Colonic mucosa (tissue), 4 donors: Measurements from ENCODE around the gene UGGT1. TPM values are rescaled to one million over a fixed set of nuclear protein-coding genes. Genes with fewer than 3 reads are reported as not detected.

Source experiments
- DNase-seq: peaks from one replicate; pipeline ENCODE4 v3.0.0-alpha.2; 2020
- H3K27ac ChIP-seq: fragments of 200-600 bp; one replicate; pipeline ENCODE4 v1.8.0; 2021
- H3K27me3 ChIP-seq: fragments of 200-600 bp; one replicate; pipeline ENCODE4 v1.8.0; 2021
- H3K36me3 ChIP-seq: fragments of 200-600 bp; one replicate; pipeline ENCODE4 v1.8.0; 2021
- H3K4me1 ChIP-seq: fragments of 200-600 bp; one replicate; pipeline ENCODE4 v1.8.0; 2021; ENCODE audit warnings: mild to moderate bottlenecking
- H3K4me3 ChIP-seq: fragments of 200-600 bp; one replicate; pipeline ENCODE4 v1.8.0; 2021
- H3K9ac ChIP-seq, 2 donors: one replicate each; pipeline ENCODE4 v1.7.0; 2013; ENCODE audit warnings: control low read depth in 2 of 2, low read depth in 2 of 2, low read length in 2 of 2
- H3K9me3 ChIP-seq: fragments of 200-600 bp; one replicate; pipeline ENCODE4 v1.8.0; 2021
- CTCF ChIP-seq: fragments of 200-600 bp; IDR thresholded peaks from one replicate; pipeline ENCODE4 v1.8.0; 2022; ENCODE audit warnings: antibody characterized with exemption, mild to moderate bottlenecking
- intact Hi-C: fragments of 100-400 bp; cut with DNase I; formaldehyde crosslinking; loops from one replicate; pipeline ENCODE4 v1.14.1; 2022
- total RNA-seq, 2 donors: library from RNA; stranded (reverse); fragmentation: NEBNext Ultra II Directional in 1 of 2; extraction: Animal tissue kit (Norgen Biotek cat#: 25700) in 1 of 2; gene quantifications; one replicate each; pipeline ENCODE4 v1.2.1, GENCODE V29; 2021
- donor health status: healthy.
- donor health status: DM: no; HTN: no; CAD: no.
- donor health status: DM: no; HTN: no; CAD: no.

Gene UGGT1
- total RNA-seq, 2 donors from 2014 or later, result 41.7 to 56.0 TPM

- no peaks in the 10 kb centered on the region for H3K4me1 ChIP-seq
- no peaks in the 10 kb centered on the region for H3K9me3 ChIP-seq
- DNase-seq, result no peak
- no peak overlapping the region for H3K4me3 ChIP-seq
- H3K27ac ChIP-seq, result no peak overlapping the region
- H3K36me3 ChIP-seq, result peaks cover 12% of the 10 kb centered on the region
- H3K27me3 ChIP-seq, result no peaks in the 10 kb centered on the region
- intact Hi-C loops, result no loop called here
- TF ChIP-seq CTCF, result no peak
- H3K9ac ChIP-seq, result no peak overlapping the region
These were observed 63.2 kb downstream of the UGGT1 start for GRCh38 chr2:128154225-128154624.

- H3K4me3 ChIP-seq, result no peak overlapping the region
- DNase-seq, result no peak
- no peak for TF ChIP-seq CTCF
- no peak overlapping the region for H3K9ac ChIP-seq
- peaks cover 12% of the 10 kb centered on the region for H3K36me3 ChIP-seq
- H3K4me1 ChIP-seq, result no peaks in the 10 kb centered on the region
- no peaks in the 10 kb centered on the region for H3K9me3 ChIP-seq
- intact Hi-C loops, result no loop called here
- no peak overlapping the region for H3K27ac ChIP-seq
- no peaks in the 10 kb centered on the region for H3K27me3 ChIP-seq
These were observed 65.0 kb downstream of the UGGT1 start for GRCh38 chr2:128155970-128156369.

- Histone ChIP-seq H3K4me3 (no peak overlapping the region), H3K36me3 (peaks cover 8% of the 10 kb centered on the region), H3K27me3 (no peaks in the 10 kb centered on the region), H3K9me3 (no peaks in the 10 kb centered on the region), H3K27ac (no peak overlapping the region), H3K9ac (no peak overlapping the region), H3K4me1 (no peaks in the 10 kb centered on the region)
- TF ChIP-seq CTCF, result no peak
- intact Hi-C loops, result no loop called here
- DNase-seq, result no peak
These were observed 65.8 kb downstream of the UGGT1 start for GRCh38 chr2:128156812-128157211.

GRCh38 chr2:128157644-128158043, 66.6 kb downstream of the UGGT1 start:
- no peak overlapping the region for H3K4me3 ChIP-seq
- no peak overlapping the region for H3K27ac ChIP-seq
- no peak for TF ChIP-seq CTCF
- no peaks in the 10 kb centered on the region for H3K9me3 ChIP-seq
- no peak overlapping the region for H3K9ac ChIP-seq
- no peaks in the 10 kb centered on the region for H3K27me3 ChIP-seq
- intact Hi-C loops, result no loop called here
- no peaks in the 10 kb centered on the region for H3K4me1 ChIP-seq
- DNase-seq, result no peak
- peaks cover 8% of the 10 kb centered on the region for H3K36me3 ChIP-seq

- Histone ChIP-seq H3K27ac (no peak overlapping the region), H3K4me1 (no peaks in the 10 kb centered on the region), H3K4me3 (no peak overlapping the region), H3K9ac (no peak overlapping the region), H3K27me3 (no peaks in the 10 kb centered on the region), H3K9me3 (no peaks in the 10 kb centered on the region), H3K36me3 (peaks cover 8% of the 10 kb centered on the region)
- intact Hi-C loops, result no loop called here
- DNase-seq, result no peak
- TF ChIP-seq CTCF, result no peak
These were observed 67.2 kb downstream of the UGGT1 start for GRCh38 chr2:128158176-128158575.

- no peak for DNase-seq
- Histone ChIP-seq H3K4me1 (no peaks in the 10 kb centered on the region), H3K27ac (no peak overlapping the region), H3K9ac (no peak overlapping the region), H3K27me3 (no peaks in the 10 kb centered on the region), H3K4me3 (no peak overlapping the region), H3K36me3 (peaks cover 11% of the 10 kb centered on the region), H3K9me3 (no peaks in the 10 kb centered on the region)
- intact Hi-C loops, result no loop called here
- no peak for TF ChIP-seq CTCF
These were observed 68.4 kb downstream of the UGGT1 start for GRCh38 chr2:128159437-128159836.
